MM.1S (cell line): ENCODE data around the gene AFAP1.

Experiments used
- EZH2 ChIP-seq: fragments of 300-600 bp; sonication (generic); optimal IDR thresholded peaks from 2 replicates; pipeline ENCODE3; 2017; ENCODE audit warnings: low read depth, mild to moderate bottlenecking, antibody characterized with exemption, low read length, mixed read lengths
- TF ChIP-seq, protein P1 (sequence below): fragments of 300-600 bp; sonication (generic); IDR thresholded peaks from 2 replicates; pipeline ENCODE4 v1.5.1; 2016; ENCODE audit warnings: antibody characterized with exemption, low read length, mixed read lengths

DNA sequence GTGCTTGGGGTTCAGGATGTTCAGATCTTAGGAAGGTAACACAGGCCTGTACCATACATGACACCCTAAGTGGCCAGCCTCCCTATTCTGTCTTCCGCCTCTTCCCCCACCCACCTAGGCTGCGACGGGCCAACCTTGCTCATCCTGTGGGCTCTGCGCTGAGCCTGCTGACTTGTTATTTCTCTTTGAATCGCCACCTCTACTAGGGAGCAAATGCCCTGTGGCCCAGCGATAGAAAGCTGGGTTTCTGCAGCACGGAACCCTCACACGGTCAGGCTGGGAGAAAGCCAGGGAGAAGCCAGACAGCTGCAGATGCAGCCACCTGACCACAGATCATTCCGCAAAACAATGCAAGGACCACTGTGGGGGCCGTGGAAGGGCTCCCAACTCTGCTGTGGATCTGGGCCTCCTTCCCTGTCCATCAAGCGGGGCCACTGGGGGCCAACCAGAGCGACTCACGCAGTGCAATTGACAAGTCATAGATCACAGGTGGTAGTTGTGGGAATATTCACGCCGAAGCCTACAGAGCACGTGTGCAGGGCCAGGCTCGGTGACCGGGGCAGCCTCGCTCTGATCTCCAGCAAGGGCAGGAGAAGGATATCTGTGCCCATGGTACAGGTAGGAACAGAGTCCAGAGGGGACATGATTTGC is 227.5 kb downstream of the AFAP1 start:
- TF ChIP-seq, protein P1, sequence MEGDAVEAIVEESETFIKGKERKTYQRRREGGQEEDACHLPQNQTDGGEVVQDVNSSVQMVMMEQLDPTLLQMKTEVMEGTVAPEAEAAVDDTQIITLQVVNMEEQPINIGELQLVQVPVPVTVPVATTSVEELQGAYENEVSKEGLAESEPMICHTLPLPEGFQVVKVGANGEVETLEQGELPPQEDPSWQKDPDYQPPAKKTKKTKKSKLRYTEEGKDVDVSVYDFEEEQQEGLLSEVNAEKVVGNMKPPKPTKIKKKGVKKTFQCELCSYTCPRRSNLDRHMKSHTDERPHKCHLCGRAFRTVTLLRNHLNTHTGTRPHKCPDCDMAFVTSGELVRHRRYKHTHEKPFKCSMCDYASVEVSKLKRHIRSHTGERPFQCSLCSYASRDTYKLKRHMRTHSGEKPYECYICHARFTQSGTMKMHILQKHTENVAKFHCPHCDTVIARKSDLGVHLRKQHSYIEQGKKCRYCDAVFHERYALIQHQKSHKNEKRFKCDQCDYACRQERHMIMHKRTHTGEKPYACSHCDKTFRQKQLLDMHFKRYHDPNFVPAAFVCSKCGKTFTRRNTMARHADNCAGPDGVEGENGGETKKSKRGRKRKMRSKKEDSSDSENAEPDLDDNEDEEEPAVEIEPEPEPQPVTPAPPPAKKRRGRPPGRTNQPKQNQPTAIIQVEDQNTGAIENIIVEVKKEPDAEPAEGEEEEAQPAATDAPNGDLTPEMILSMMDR: no peak
- no peak for TF ChIP-seq EZH2
